HG03039 (cell line): Measurements from ENCODE around the gene CNTN5.

Source experiments
- ATAC-seq: cut with Tn5 transposase; IDR thresholded peaks from one replicate; pipeline ENCODE4 v1.9.1; 2021; ENCODE audit warnings: mild to moderate bottlenecking, moderate library complexity; ENCODE audit not compliant: unreplicated experiment

CNTN5 gene

GRCh38 chr11:99371257-99371656 lies 350.5 kb downstream of the CNTN5 start:
- ATAC-seq: no peak

GRCh38 chr11:99376463-99376862 lies 355.7 kb downstream of the CNTN5 start:
- ATAC-seq: no peak

- ATAC-seq: no peak
Observed at GRCh38 chr11:99383648-99384245, 363.0 kb downstream of the CNTN5 start.

GRCh38 chr11:99391245-99391644 lies 370.5 kb downstream of the CNTN5 start:
- ATAC-seq: no peak

GRCh38 chr11:99406345-99406744 lies 385.6 kb downstream of the CNTN5 start:
- ATAC-seq: no peak

DNA sequence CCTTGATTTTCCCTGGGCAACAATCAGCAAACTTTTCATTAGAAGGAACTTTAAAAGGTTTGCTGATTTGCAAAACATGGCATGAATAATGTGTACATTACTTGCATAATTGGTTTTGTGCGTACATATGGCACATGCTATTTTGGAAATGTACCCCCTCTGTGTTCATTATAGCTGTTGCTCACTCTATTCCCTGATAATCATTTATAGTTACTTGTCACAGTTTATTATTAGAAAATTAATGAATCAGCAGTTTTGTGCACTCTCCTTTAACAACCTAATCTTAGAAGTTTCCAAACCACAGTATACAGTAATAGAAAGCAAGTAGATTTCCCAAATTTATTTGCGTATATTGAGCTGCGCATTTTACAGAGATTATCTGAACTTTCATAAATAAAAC lies 389.9 kb downstream of the CNTN5 start:
- ATAC-seq: no peak

DNA sequence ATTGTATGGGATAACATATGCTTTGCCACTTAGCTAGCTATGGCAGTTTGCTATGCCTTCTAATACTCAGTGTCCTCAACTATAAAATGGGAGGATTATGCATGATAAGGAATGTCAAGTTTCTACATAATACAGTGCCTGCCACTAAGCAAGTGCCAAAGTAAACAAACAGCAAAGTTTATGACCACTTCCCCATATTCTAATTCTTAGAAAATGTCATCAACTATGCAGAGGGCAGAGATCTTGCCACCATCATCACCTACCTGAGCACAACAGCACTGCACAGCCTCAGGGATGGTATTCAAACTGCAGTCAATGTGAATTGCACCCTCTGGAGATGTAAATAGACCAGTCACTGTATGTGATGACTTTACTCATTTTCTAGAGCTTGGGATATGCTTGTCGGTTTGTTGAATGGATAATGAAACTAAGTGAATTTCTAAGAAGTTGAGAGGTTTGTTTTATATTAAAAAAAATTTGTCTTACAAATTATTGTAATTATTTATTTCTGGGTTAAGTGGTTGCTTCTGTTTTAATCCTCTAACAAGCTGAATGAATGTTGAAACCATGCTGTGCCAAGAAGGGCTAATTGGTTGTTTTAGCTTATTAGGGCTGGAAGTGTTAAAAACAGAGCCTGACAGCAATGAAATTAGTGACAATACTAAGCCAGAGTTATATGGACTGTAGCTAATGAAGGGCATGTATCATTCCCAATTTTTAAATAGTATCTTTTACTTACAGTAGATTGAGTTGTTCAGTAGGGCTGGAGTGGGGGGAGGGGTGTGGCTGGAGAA lies 398.4 kb downstream of the CNTN5 start:
- no peak for ATAC-seq

- no peak for ATAC-seq
Observed at GRCh38 chr11:99419991-99420390, 399.2 kb downstream of the CNTN5 start.

DNA sequence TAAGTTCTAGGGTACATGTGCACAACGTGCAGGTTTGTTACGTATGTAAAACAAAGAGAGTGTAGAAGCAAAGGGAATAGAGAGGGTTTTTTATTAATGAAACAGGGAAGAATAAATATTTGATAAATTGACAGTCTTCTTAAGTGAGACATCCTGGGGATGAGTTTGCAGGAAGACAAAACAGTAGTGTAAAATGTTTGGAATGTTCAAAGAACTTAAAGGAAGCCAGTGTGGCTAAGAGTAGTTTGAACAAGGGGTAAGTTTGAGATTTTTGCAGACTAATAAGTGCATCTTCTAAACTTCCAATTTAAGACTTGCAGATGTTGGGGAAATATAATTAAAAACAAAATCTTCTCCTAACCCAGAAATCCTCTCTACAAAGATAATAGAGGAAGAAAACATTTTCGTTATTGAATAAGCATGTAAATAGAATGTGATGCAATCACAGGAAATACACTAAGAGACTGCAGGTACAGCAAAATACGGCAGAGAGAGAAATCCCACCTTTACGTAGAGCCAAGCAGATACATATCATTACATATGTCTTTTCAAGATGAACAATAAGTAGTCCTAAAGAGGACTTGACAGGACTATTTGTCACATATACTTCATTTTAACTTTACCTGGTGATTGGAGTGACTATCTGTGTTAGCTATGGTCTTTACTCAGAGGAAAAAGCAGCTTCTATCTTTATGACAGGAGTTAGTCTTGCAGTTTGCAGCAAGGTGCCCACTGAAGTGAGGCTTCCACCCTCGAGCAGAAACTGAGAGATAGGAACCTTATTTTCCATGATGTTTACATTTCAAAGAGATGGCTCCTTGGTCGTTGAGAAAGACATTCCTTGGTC lies 402.1 kb downstream of the CNTN5 start:
- no peak for ATAC-seq

DNA sequence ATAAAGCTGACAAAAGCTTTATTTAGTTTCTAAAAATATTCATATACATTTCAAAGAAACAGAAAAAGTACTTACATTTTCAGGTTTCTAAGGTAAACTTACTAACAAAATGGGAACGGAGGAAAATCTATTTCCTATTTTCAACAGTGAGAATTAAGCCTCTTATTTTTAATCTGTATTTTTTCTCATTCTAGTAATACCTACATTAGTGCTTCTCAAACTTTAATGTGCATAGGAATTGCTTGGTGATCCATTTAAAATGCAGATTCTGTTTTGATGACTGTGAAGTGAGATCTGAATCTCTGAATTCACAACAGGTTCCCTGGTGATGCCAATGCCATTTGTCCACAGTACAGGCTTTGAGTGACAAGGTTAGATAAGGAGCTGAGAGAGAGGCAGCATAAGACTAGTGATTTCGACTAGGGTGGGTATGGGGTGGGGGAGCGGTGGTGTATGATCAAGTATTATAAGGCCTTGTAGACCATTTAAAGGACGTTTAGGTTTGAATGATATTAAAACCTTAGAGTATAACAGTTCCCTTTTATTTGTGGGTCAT lies 402.8 kb downstream of the CNTN5 start:
- ATAC-seq: no peak

- ATAC-seq: no peak
Observed at GRCh38 chr11:99424313-99425084, 403.8 kb downstream of the CNTN5 start.

DNA sequence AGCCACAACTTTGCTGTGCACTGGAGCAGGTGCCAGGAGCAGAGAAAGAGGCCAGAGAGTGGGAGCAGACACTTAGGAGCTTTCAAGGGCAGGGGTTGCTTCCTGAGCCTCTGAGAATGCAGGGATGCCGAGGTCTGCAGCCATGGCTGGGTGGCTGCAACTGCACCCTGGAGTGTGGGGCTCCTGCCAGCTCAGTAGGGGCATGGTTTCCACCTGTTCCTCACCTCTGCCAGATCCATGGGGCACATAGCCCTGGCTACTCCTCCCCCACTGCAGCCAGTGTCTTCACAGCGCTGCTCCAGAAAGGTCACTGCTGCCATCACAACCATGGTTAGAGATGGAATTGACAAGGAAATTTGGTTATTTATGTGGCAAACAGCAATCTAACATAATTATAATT lies 404.8 kb downstream of the CNTN5 start:
- no peak for ATAC-seq

DNA sequence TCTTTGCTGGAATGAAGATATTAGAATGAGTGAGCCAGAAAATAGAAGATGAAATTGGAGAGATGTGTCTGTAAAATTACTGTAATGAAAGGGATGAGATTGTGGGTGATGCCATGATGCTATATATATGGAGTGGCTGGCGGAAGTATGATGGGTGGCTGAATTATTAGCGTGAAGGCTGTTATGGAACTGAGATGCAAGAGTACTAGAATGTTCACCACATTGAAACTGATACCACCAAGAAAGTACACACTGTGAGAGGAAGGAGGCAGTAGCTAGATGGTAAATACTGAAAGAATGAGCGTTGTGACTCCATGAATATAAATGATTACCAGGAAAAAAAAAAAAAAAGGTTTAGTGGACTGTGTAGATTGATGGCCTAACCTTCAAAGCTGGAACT lies 411.9 kb downstream of the CNTN5 start:
- ATAC-seq: no peak

DNA sequence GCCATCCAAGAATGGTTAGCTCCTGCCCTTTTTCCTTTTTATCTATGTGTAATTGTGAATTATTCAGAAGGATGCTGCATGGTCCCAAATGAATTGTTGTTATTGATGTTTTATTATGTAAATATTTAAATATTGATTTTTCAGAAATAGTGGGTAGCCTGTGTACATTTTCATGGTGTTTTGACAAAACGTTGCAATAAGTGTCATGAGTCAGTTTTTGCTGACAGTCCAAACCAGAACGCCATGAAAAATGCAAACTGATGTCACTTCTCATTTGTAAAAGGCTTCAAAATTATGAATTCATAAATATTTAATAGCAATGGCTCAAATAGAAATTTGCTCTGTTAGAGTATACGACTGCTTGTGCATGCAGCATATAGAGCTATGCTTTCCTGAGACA lies 422.5 kb downstream of the CNTN5 start:
- no peak for ATAC-seq

DNA sequence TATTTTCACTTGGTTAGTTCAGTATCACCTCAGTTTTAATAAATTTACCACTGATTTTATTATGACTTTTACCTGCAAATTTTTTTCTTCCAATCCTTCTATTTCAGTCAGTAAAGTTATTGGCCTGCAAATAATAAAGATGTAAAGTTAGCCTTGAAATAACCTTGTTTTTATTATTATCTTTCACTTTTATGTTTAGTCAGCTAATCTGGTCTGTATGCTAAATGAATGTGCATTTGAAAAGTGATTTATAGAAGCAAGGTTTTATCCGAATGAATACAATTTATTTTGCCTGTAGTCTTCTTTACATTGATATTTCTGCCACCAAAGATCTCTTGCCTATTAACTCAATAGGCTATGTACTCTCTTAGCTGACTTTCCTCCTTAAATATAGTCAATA lies 425.7 kb downstream of the CNTN5 start:
- no peak for ATAC-seq

- no peak for ATAC-seq
Observed at GRCh38 chr11:99449345-99449744, 428.6 kb downstream of the CNTN5 start.

- ATAC-seq: no peak
Observed at GRCh38 chr11:99452075-99452474, 431.3 kb downstream of the CNTN5 start.

DNA sequence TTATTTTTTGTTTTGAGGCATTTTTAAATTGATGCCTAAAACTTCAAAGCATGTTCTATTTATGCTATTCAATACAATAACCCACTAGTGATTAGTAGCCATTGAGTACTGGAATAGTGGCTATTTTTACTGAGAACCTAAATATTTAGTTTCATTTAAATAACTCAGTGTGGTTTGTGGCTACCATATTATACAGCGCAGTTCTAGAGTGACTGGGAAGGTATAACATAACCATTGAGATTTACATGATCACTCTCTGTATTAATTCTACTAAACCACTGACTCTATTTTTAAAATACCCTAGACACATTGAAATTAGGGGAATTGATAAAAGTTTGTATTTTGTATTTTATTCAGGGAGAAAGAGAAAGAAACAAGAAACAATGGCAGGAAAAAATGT lies 441.2 kb downstream of the CNTN5 start:
- ATAC-seq: no peak

DNA sequence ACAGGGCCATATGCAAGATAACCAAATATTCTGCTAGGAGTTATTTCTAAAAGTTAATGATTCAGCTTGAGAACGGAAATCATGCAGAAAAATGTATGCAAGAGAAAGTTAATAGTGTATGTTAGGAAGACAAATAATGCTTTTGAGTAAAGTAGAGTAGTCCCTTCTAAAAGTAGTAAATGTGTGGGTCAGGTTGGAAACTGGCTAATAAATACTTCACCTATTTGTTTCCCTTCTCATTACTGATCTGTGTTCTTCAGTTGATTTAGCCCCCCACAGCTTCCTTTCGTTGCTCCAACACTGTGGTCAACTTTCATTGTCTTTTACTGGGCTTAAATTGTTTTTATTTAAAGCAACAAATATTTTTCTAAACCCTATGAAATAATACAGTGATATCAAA lies 444.2 kb downstream of the CNTN5 start:
- no peak for ATAC-seq

DNA sequence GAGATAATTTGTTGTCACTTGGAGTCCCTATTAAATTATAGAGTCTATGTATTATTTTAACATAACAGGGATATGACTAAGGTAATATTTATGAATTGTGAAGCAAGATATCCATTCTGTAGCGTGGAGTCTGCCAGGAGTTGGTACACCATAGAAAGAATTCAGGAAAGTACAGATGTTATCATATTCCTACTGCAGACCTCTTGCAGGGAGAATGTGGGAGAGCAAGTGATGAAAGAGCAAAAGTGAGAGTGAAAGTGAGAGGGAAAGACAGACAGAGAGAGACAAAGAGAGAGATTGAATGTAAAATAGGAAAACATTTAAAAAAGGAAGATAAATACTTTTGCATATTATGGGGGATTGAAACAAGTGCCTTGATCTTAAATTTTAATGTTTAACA lies 468.8 kb downstream of the CNTN5 start:
- ATAC-seq: no peak

DNA sequence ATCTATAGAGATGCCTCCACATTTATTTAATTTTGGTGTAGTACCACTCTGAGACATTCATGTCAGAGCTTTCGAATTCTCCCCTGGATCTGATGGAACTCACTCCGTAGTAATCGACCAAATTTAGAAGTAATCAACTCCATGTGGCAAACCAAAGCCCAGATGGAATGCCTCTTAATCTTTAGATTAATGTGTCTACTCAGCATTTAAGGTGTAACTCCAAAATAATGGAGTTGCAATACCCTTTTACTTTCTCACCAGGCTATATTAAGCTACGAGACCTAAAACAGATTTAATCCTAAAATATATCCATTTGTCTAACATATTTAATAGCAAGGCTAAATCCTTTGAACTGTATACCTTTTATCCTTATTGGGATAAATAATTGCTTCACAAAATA lies 473.3 kb downstream of the CNTN5 start:
- no peak for ATAC-seq
